ENCODE results near the gene CD37.
"Not testable (repeated sequence)": the region's sequence is repeated elsewhere in the genome, so short reads cannot be mapped to it uniquely, and the experiment has no call there.

The CD37 gene

GRCh38 chr19:49297403-49297802, 37.8 kb upstream of the CD37 start:
- H3K4me3 ChIP-seq (replicated peaks; ENCODE audit: low read depth, low read length): no peak overlapping the region
- peak; percentile 22 for DNase-seq (ENCODE audit: extremely low read depth, low read depth)
- no peak for TF ChIP-seq CTCF (IDR thresholded peaks at IDR 0.05; ENCODE audit: low read depth, low read length, missing control alignments)

- DNase-seq (ENCODE audit: extremely low read depth, low read depth); H3K4me3 ChIP-seq (replicated peaks; ENCODE audit: low read depth, low read length): not testable (repeated sequence)
These were observed 36.6 kb upstream of the CD37 start for GRCh38 chr19:49298653-49299052.

GRCh38 chr19:49301165-49301865, 33.9 kb upstream of the CD37 start:
- H3K4me3 ChIP-seq (replicated peaks; ENCODE audit: low read depth, low read length): no peak overlapping the region
- peak; percentile 39 for DNase-seq (ENCODE audit: extremely low read depth, low read depth)
- TF ChIP-seq CTCF (IDR thresholded peaks at IDR 0.05; ENCODE audit: low read depth, low read length, missing control alignments): peak; percentile 99

- DNase-seq (ENCODE audit: extremely low read depth, low read depth): no peak
- no peak overlapping the region for H3K4me3 ChIP-seq (replicated peaks; ENCODE audit: low read depth, low read length)
- TF ChIP-seq CTCF (IDR thresholded peaks at IDR 0.05; ENCODE audit: low read depth, low read length, missing control alignments): no peak
These were observed 33.3 kb upstream of the CD37 start for GRCh38 chr19:49301866-49302252.

- H3K4me3 ChIP-seq (replicated peaks; ENCODE audit: low read depth, low read length); DNase-seq (ENCODE audit: extremely low read depth, low read depth): not testable (repeated sequence)
These were observed 28.5 kb upstream of the CD37 start for GRCh38 chr19:49306734-49307133.

GRCh38 chr19:49309087-49309486, 26.1 kb upstream of the CD37 start:
- no peak for DNase-seq (ENCODE audit: extremely low read depth, low read depth)
- no peak overlapping the region for H3K4me3 ChIP-seq (replicated peaks; ENCODE audit: low read depth, low read length)
- TF ChIP-seq CTCF (IDR thresholded peaks at IDR 0.05; ENCODE audit: low read depth, low read length, missing control alignments): no peak

GRCh38 chr19:49315111-49315510, 20.1 kb upstream of the CD37 start:
- H3K4me3 ChIP-seq (replicated peaks; ENCODE audit: low read depth, low read length): no peak overlapping the region
- no peak for TF ChIP-seq CTCF (IDR thresholded peaks at IDR 0.05; ENCODE audit: low read depth, low read length, missing control alignments)
- DNase-seq (ENCODE audit: extremely low read depth, low read depth): no peak

- TF ChIP-seq CTCF (IDR thresholded peaks at IDR 0.05; ENCODE audit: low read depth, low read length, missing control alignments): no peak
- no peak overlapping the region for H3K4me3 ChIP-seq (replicated peaks; ENCODE audit: low read depth, low read length)
- DNase-seq (ENCODE audit: extremely low read depth, low read depth): no peak
These were observed 18.9 kb upstream of the CD37 start for GRCh38 chr19:49316284-49316683.

Measured in HFF-Myc (cell line).